Panc1 (cell line): ENCODE data around the gene SLF2. TPM values are rescaled to one million over a fixed set of nuclear protein-coding genes. Genes with fewer than 3 reads are reported as not detected.

Experiments
- ATAC-seq: fragments of 200-7000 bp; cut with Tn5 transposase; 2 replicates; pipeline ENCODE4 v1.9.1; 2020; ENCODE audit warnings: mild to moderate bottlenecking, moderate library complexity
- Bru-seq: library from RNA; stranded (reverse); fragments of 400-500 nt; gene quantifications from one replicate; lab custom pipeline; 2021; lab: Mats Ljungman, UMichigan
- BruChase-seq, 2 experiments: library from RNA; stranded (reverse); fragments of 400-500 nt; gene quantifications; one replicate each; lab custom pipeline; 2021; lab: Mats Ljungman, UMichigan
- BruUV-seq: library from RNA; stranded (reverse); fragments of 400-500 nt; replicated peaks from 2 replicates; lab custom pipeline; 2021; lab: Mats Ljungman, UMichigan
- CTCF ChIA-PET: fragments of 300-600 bp; sonication (Branson Sonifier 250); formaldehyde crosslinking; loops from one replicate; lab custom pipeline; 2022; ENCODE audit warnings: antibody characterized with exemption; lab: Charles Lee
- POLR2A ChIA-PET: fragments of 300-600 bp; sonication (Branson Sonifier 250); formaldehyde crosslinking; loops from one replicate; lab custom pipeline; 2022; ENCODE audit warnings: antibody characterized with exemption; lab: Charles Lee
- DNase-seq: peaks from one replicate; pipeline ENCODE4 v3.0.0-alpha.2; 2010; ENCODE audit warnings: low read depth, low spot score
- H3K27ac ChIP-seq: 2 replicates; pipeline ENCODE4 v1.5.1; 2011; ENCODE audit warnings: mild to moderate bottlenecking, low read length, inconsistent platforms
- H3K27me3 ChIP-seq: fragments of 200-500 bp; sonication (Bioruptor generic); 2 replicates; pipeline ENCODE4 v1.6.0; 2014; ENCODE audit warnings: low read length, inconsistent platforms; ENCODE audit not compliant: control insufficient read depth, insufficient read depth
- H3K36me3 ChIP-seq: fragments of 200-500 bp; sonication (Bioruptor generic); 2 replicates; pipeline ENCODE4 v1.5.1; 2014; ENCODE audit warnings: inconsistent platforms, mild to moderate bottlenecking, low read length, moderate library complexity; ENCODE audit not compliant: control insufficient read depth, insufficient read depth
- H3K4me1 ChIP-seq: 2 replicates; pipeline ENCODE4 v1.5.1; 2011; ENCODE audit warnings: inconsistent platforms, mild to moderate bottlenecking, low read length, moderate library complexity; ENCODE audit not compliant: control insufficient read depth, insufficient read depth
- H3K4me3 ChIP-seq, 2 experiments: 2 replicates each; pipeline ENCODE4 v1.5.1; 2011 to 2012; ENCODE audit warnings: low read depth in 2 of 2, low read length in 2 of 2, mild to moderate bottlenecking in 2 of 2, inconsistent platforms in 1 of 2, moderate library complexity in 1 of 2
- H3K9me3 ChIP-seq: fragments of 200-500 bp; sonication (Bioruptor generic); 2 replicates; pipeline ENCODE4 v1.5.1; 2014; ENCODE audit warnings: low read depth, mild to moderate bottlenecking, inconsistent platforms, low read length, moderate library complexity; ENCODE audit not compliant: control insufficient read depth, insufficient read depth
- POLR2AphosphoS5 ChIP-seq: IDR thresholded peaks from 2 replicates; pipeline ENCODE4 v1.6.1; 2012; ENCODE audit warnings: mild to moderate bottlenecking, low read depth, low read length, moderate library complexity
- SIN3A ChIP-seq: IDR thresholded peaks from 2 replicates; pipeline ENCODE4 v1.6.1; 2012; ENCODE audit warnings: low read depth, mild to moderate bottlenecking, low read length, moderate library complexity, borderline replicate concordance; ENCODE audit not compliant: insufficient read depth
- TCF7L2 ChIP-seq: IDR thresholded peaks from 2 replicates; pipeline ENCODE4 v1.6.1; 2011; ENCODE audit warnings: mild to moderate bottlenecking, low read depth, low read length, inconsistent platforms
- in situ Hi-C: cut with HindIII; loops from 2 replicates; pipeline ENCODE4 v1.10.0; 2016; ENCODE audit warnings: low sequenced_read_pairs, low pct_unique_long_range_greater_than_20kb
- intact Hi-C: fragments of 100-400 bp; cut with micrococcal nuclease; formaldehyde crosslinking; loops from one replicate; pipeline ENCODE4 v1.10.0; 2022; ENCODE audit not compliant: unreplicated experiment
- long read RNA-seq: library from polyadenylated mRNA; unstranded; transcript quantifications from one replicate; pipeline ENCODE4 v2.0.0, GENCODE V29; 2021; ENCODE audit not compliant: unreplicated experiment
- polyA plus RNA-seq: library from polyadenylated mRNA; unstranded; fragments of >200 nt; gene quantifications from one replicate; pipeline ENCODE4 v1.2.1, GENCODE V29; 2012; ENCODE audit warnings: missing spikeins; ENCODE audit not compliant: insufficient read length
- total RNA-seq: library from RNA; stranded (reverse); gene quantifications from one replicate; pipeline ENCODE4 v1.2.1, GENCODE V29; 2021; ENCODE audit not compliant: unreplicated experiment
- TF ChIP-seq, protein P1 (sequence below): fragments of 450-650 bp; IDR thresholded peaks from 2 replicates; pipeline ENCODE4 v1.5.1; 2017; ENCODE audit warnings: mild to moderate bottlenecking
- TF ChIP-seq, protein P2 (sequence below), 2 experiments: IDR thresholded peaks; 2 replicates each; pipeline ENCODE4 v1.6.1; 2011 to 2012; ENCODE audit warnings: low read depth in 2 of 2, control low read depth in 1 of 2, low read length in 1 of 2, mild to moderate bottlenecking in 1 of 2, moderate library complexity in 1 of 2; ENCODE audit not compliant: insufficient read depth in 1 of 2

The SLF2 gene, protein sequence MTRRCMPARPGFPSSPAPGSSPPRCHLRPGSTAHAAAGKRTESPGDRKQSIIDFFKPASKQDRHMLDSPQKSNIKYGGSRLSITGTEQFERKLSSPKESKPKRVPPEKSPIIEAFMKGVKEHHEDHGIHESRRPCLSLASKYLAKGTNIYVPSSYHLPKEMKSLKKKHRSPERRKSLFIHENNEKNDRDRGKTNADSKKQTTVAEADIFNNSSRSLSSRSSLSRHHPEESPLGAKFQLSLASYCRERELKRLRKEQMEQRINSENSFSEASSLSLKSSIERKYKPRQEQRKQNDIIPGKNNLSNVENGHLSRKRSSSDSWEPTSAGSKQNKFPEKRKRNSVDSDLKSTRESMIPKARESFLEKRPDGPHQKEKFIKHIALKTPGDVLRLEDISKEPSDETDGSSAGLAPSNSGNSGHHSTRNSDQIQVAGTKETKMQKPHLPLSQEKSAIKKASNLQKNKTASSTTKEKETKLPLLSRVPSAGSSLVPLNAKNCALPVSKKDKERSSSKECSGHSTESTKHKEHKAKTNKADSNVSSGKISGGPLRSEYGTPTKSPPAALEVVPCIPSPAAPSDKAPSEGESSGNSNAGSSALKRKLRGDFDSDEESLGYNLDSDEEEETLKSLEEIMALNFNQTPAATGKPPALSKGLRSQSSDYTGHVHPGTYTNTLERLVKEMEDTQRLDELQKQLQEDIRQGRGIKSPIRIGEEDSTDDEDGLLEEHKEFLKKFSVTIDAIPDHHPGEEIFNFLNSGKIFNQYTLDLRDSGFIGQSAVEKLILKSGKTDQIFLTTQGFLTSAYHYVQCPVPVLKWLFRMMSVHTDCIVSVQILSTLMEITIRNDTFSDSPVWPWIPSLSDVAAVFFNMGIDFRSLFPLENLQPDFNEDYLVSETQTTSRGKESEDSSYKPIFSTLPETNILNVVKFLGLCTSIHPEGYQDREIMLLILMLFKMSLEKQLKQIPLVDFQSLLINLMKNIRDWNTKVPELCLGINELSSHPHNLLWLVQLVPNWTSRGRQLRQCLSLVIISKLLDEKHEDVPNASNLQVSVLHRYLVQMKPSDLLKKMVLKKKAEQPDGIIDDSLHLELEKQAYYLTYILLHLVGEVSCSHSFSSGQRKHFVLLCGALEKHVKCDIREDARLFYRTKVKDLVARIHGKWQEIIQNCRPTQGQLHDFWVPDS
- 38.8 TPM for total RNA-seq
- polyA plus RNA-seq: 12.4 TPM
- Bru-seq, nascent RNA: percentile 91 among the genes with signal in this experiment
- percentile 93 among the genes with signal in this experiment for BruChase-seq, experiment 1, labeled RNA remaining after a 2-hour chase
- BruChase-seq, experiment 2, labeled RNA remaining after a 6-hour chase: percentile 93 among the genes with signal in this experiment
- long read RNA-seq, full-length matches to known transcripts: 20 of 46 reads
- long read RNA-seq, partial matches to known transcripts: 17 of 46 reads
- long read RNA-seq, other reads (novel, unspliced or antisense): 9 of 46 reads

DNA sequence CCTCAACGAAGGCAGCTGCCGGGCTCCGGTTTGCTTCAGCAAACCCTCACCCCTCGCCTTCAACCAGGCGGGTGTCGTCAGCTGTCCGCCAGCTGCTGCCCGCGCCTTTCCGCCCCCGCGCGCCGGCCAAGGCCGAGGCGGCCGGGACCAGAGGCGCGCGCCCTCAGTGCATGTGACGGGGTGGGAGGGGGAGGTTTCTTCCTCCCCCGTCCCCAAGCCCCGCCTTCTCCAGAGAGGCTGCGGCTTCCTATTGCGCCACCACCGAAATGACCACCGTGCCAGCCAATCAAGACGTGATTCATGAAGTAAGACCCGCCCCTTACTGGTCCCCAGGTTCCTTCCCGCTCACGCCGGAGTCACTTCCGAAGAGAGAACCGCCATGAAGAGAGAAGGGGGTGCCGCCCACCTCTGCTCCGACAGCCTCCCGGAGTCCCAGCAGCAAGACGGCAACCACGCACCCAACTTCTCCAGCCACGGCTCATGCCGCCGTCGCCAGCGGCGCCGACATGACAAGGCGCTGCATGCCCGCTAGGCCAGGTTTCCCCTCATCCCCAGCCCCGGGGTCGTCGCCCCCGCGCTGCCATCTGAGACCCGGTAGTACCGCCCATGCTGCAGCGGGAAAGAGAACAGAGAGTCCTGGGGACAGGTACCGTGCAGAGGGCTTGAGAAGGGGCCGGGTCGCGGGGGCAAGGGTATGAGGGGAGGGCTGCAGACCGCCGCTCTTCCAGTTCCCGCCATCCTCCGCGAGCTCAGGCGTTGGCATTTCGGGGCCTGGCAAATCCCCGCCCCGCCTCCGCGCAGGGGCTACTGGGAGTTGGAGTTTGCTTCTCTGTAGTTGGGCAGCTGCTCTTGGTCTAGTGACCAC lies at the start of gene SLF2:
Gene SLF2, plus strand, starts transcription at position 359 of the 865 bp plus-strand sequence. Its CDS starts 148 bp downstream, at position 507.
- H3K9me3 ChIP-seq: no peaks in the 10 kb centered on the region
- CTCF ChIA-PET: interaction anchor here (0.6 to 1.7 kb wide), 2 partner anchors 34 to 189 kb away, joined by 5 to 8 read pairs; no protein-coding TSS in a partner anchor
- H3K27ac ChIP-seq: peak within 1 kb of the TSS; percentile 93
- peak; percentile 98 for ATAC-seq
- no TSS peak for BruUV-seq
- in situ Hi-C loops: no loop called here
- POLR2A ChIA-PET: interaction anchor here (0.6 kb wide), 1 partner anchor 364 kb away, joined by 3 read pairs; no protein-coding TSS in a partner anchor
- no peaks in the 10 kb centered on the region for H3K27me3 ChIP-seq
- DNase-seq: peak; percentile 95
- H3K4me3 ChIP-seq: peak within 1 kb of the TSS; percentile 82 to 85
- peaks cover 16% of the 10 kb centered on the region for H3K4me1 ChIP-seq
- peaks cover 30% of the 10 kb centered on the region for H3K36me3 ChIP-seq
- intact Hi-C loops: no loop called here
- TF ChIP-seq SIN3A (0 out of 2 replicates have a peak, but pooled peaks have one; percentile 61), TCF7L2 (no peak), POLR2AphosphoS5 (peak; percentile 91)
- TF ChIP-seq, protein P1, sequence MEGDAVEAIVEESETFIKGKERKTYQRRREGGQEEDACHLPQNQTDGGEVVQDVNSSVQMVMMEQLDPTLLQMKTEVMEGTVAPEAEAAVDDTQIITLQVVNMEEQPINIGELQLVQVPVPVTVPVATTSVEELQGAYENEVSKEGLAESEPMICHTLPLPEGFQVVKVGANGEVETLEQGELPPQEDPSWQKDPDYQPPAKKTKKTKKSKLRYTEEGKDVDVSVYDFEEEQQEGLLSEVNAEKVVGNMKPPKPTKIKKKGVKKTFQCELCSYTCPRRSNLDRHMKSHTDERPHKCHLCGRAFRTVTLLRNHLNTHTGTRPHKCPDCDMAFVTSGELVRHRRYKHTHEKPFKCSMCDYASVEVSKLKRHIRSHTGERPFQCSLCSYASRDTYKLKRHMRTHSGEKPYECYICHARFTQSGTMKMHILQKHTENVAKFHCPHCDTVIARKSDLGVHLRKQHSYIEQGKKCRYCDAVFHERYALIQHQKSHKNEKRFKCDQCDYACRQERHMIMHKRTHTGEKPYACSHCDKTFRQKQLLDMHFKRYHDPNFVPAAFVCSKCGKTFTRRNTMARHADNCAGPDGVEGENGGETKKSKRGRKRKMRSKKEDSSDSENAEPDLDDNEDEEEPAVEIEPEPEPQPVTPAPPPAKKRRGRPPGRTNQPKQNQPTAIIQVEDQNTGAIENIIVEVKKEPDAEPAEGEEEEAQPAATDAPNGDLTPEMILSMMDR: no peak
- TF ChIP-seq, protein P2, sequence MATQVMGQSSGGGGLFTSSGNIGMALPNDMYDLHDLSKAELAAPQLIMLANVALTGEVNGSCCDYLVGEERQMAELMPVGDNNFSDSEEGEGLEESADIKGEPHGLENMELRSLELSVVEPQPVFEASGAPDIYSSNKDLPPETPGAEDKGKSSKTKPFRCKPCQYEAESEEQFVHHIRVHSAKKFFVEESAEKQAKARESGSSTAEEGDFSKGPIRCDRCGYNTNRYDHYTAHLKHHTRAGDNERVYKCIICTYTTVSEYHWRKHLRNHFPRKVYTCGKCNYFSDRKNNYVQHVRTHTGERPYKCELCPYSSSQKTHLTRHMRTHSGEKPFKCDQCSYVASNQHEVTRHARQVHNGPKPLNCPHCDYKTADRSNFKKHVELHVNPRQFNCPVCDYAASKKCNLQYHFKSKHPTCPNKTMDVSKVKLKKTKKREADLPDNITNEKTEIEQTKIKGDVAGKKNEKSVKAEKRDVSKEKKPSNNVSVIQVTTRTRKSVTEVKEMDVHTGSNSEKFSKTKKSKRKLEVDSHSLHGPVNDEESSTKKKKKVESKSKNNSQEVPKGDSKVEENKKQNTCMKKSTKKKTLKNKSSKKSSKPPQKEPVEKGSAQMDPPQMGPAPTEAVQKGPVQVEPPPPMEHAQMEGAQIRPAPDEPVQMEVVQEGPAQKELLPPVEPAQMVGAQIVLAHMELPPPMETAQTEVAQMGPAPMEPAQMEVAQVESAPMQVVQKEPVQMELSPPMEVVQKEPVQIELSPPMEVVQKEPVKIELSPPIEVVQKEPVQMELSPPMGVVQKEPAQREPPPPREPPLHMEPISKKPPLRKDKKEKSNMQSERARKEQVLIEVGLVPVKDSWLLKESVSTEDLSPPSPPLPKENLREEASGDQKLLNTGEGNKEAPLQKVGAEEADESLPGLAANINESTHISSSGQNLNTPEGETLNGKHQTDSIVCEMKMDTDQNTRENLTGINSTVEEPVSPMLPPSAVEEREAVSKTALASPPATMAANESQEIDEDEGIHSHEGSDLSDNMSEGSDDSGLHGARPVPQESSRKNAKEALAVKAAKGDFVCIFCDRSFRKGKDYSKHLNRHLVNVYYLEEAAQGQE (IDR thresholded peaks at IDR 0.05; ENCODE audit: insufficient read depth in 1 of 2, low read depth in 2 of 2, low read length in 1 of 2): 0 out of 4 replicates have a peak, but pooled peaks of 1 of the 2 experiments have one; percentile 29
